PC-9 (cell line): Measurements from ENCODE around the gene DLGAP1. TPM values are rescaled to one million over a fixed set of nuclear protein-coding genes. Genes with fewer than 3 reads are reported as not detected.

ENCODE experiments used
- BruUV-seq: library from RNA; stranded (reverse); fragments of 400-500 nt; replicated peaks from 2 replicates; lab custom pipeline; 2021; lab: Mats Ljungman, UMichigan
- CTCF ChIA-PET: fragments of 300-600 bp; sonication (Branson Sonifier 250); formaldehyde crosslinking; loops from one replicate; lab custom pipeline; 2022; ENCODE audit warnings: antibody characterized with exemption; lab: Charles Lee
- POLR2A ChIA-PET: fragments of 300-600 bp; sonication (Branson Sonifier 250); formaldehyde crosslinking; loops from one replicate; lab custom pipeline; 2022; ENCODE audit warnings: antibody characterized with exemption; ENCODE audit not compliant: unreplicated experiment; lab: Charles Lee
- DNase-seq, 2 experiments: peaks; one replicate each; pipeline versions ENCODE4 v3.0.0 to v3.0.0-alpha.2; 2015 to 2022; ENCODE audit warnings: mixed read lengths in 1 of 2
- H2AFZ ChIP-seq: fragments of 200-600 bp; sonication (generic); 2 replicates; pipeline ENCODE4 v1.8.1; 2017; ENCODE audit warnings: antibody characterized with exemption
- H3F3A ChIP-seq: fragments of 200-600 bp; sonication (generic); 2 replicates; pipeline ENCODE4 v1.8.1; 2017; ENCODE audit warnings: antibody characterized with exemption, mild to moderate bottlenecking, low read depth; ENCODE audit not compliant: insufficient read depth
- H3K27ac ChIP-seq: fragments of 200-600 bp; sonication (generic); 2 replicates; pipeline ENCODE4 v1.6.1; 2016; ENCODE audit warnings: mixed run types
- H3K27me3 ChIP-seq: fragments of 200-600 bp; sonication (generic); 2 replicates; pipeline ENCODE4 v1.6.1; 2016; ENCODE audit warnings: low read depth, mixed run types; ENCODE audit not compliant: insufficient read depth
- H3K36me3 ChIP-seq: fragments of 200-600 bp; sonication (generic); 2 replicates; pipeline ENCODE4 v1.6.1; 2016; ENCODE audit warnings: low read depth, mixed run types
- H3K4me1 ChIP-seq: fragments of 200-600 bp; sonication (generic); replicated peaks from 2 replicates; pipeline ENCODE4 v1.6.1; 2016; ENCODE audit warnings: mixed run types; ENCODE audit not compliant: insufficient read depth
- H3K4me2 ChIP-seq: fragments of 200-600 bp; sonication (generic); 2 replicates; pipeline ENCODE4 v1.6.1; 2017; ENCODE audit warnings: mixed run types
- H3K4me3 ChIP-seq: fragments of 200-600 bp; sonication (generic); 2 replicates; pipeline ENCODE4 v1.6.1; 2016; ENCODE audit warnings: mixed run types
- H3K79me2 ChIP-seq: fragments of 200-600 bp; sonication (generic); 2 replicates; pipeline ENCODE4 v1.6.1; 2017; ENCODE audit warnings: low read depth, mixed run types
- H3K9me2 ChIP-seq: fragments of 200-600 bp; sonication (generic); 2 replicates; pipeline ENCODE4 v1.8.1; 2017; ENCODE audit warnings: mild to moderate bottlenecking; ENCODE audit not compliant: insufficient read depth
- H3K9me3 ChIP-seq: fragments of 200-600 bp; sonication (generic); 2 replicates; pipeline ENCODE4 v1.8.1; 2016; ENCODE audit warnings: low read depth; ENCODE audit not compliant: insufficient read depth
- H4K20me1 ChIP-seq: fragments of 200-600 bp; sonication (generic); 2 replicates; pipeline ENCODE4 v1.8.1; 2017; ENCODE audit not compliant: insufficient read depth
- CTCF ChIP-seq: fragments of 200-600 bp; sonication (generic); conservative IDR thresholded peaks from 2 replicates; pipeline ENCODE4 v1.6.1; 2017; ENCODE audit warnings: mixed run types, antibody characterized with exemption, mild to moderate bottlenecking, moderate library complexity
- EZH2 ChIP-seq: fragments of 200-600 bp; sonication (generic); IDR thresholded peaks from 2 replicates; pipeline ENCODE4 v1.8.0; 2017; ENCODE audit warnings: antibody characterized with exemption, low read depth
- intact Hi-C: fragments of 100-400 bp; cut with micrococcal nuclease; formaldehyde crosslinking; loops from one replicate; pipeline ENCODE4 v1.10.0; 2022; ENCODE audit not compliant: unreplicated experiment
- total RNA-seq: library from RNA; stranded (reverse); gene quantifications from 2 replicates; pipeline ENCODE4 v1.2.3, GENCODE V29; 2021

The DLGAP1 gene
- total RNA-seq, 1 experiment from 2014 or later = not detected

- Histone ChIP-seq H3K9me2 (no peaks in the 10 kb centered on the region), H3K4me2 (no peak overlapping the region), H4K20me1 (no peaks in the 10 kb centered on the region), H3K4me1 (no peaks in the 10 kb centered on the region), H3K4me3 (no peak overlapping the region), H3K9me3 (no peaks in the 10 kb centered on the region), H3F3A (no peaks in the 10 kb centered on the region), H3K36me3 (no peaks in the 10 kb centered on the region), H2AFZ (peak overlapping the region; percentile 29; the same call in 1 of the 2 replicates), H3K79me2 (no peaks in the 10 kb centered on the region), H3K27ac (no peak overlapping the region), H3K27me3 (no peaks in the 10 kb centered on the region)
- no peak for DNase-seq
- POLR2A ChIA-PET = interaction anchor here (0.7 kb wide), 1 partner anchor 664 kb away, joined by 6 read pairs; no protein-coding TSS in a partner anchor
- CTCF ChIA-PET = no interaction called here
- no TSS peak for BruUV-seq
- intact Hi-C loops = no loop called here
- TF ChIP-seq EZH2 (no peak), CTCF (no peak)
Measured at GRCh38 chr18:3840766-3841165, 614.3 kb downstream of the DLGAP1 start.

GRCh38 chr18:3839581-3839981, 615.5 kb downstream of the DLGAP1 start:
- Histone ChIP-seq H2AFZ (no peak overlapping the region), H3F3A (no peaks in the 10 kb centered on the region), H3K9me2 (no peaks in the 10 kb centered on the region), H3K4me2 (no peak overlapping the region), H3K36me3 (no peaks in the 10 kb centered on the region), H3K27me3 (no peaks in the 10 kb centered on the region), H3K4me3 (no peak overlapping the region), H3K27ac (no peak overlapping the region), H3K9me3 (no peaks in the 10 kb centered on the region), H4K20me1 (no peaks in the 10 kb centered on the region), H3K79me2 (no peaks in the 10 kb centered on the region), H3K4me1 (no peaks in the 10 kb centered on the region)
- no peak for DNase-seq
- ChIA-PET POLR2A (interaction anchor here (0.5 kb wide), 1 partner anchor 236 kb away, joined by 5 read pairs; no protein-coding TSS in a partner anchor), CTCF (no interaction called here)
- no TSS peak for BruUV-seq
- TF ChIP-seq CTCF (no peak), EZH2 (no peak)
- intact Hi-C loops = no loop called here

GRCh38 chr18:3836483-3837335, 618.4 kb downstream of the DLGAP1 start:
- CTCF ChIA-PET = no interaction called here
- Histone ChIP-seq H3K9me2 (no peaks in the 10 kb centered on the region), H4K20me1 (no peaks in the 10 kb centered on the region), H3K27me3 (no peaks in the 10 kb centered on the region), H3K4me2 (no peak overlapping the region), H3K4me3 (no peak overlapping the region), H3K4me1 (no peaks in the 10 kb centered on the region), H3F3A (no peaks in the 10 kb centered on the region), H2AFZ (no peak overlapping the region; the same call in 1 of the 2 replicates), H3K9me3 (no peaks in the 10 kb centered on the region), H3K79me2 (no peaks in the 10 kb centered on the region), H3K36me3 (no peaks in the 10 kb centered on the region), H3K27ac (no peak overlapping the region)
- intact Hi-C loops = no loop called here
- no peak for DNase-seq
- POLR2A ChIA-PET = no interaction called here
- no peak for TF ChIP-seq EZH2
- no peak for TF ChIP-seq CTCF
- no TSS peak for BruUV-seq
